HepG2 (cell line): ENCODE measurements around the gene C11orf42. TPM values are rescaled to one million over a fixed set of nuclear protein-coding genes. Genes with fewer than 3 reads are reported as not detected.

Experiments
- AGO2 ChIP-seq: fragments of 200-400 bp; formaldehyde crosslinking; optimal IDR thresholded peaks from 2 replicates; pipeline ENCODE3; 2017; ENCODE audit warnings: mild to moderate bottlenecking, low read depth, low read length, moderate library complexity
- EED ChIP-seq: sonication (generic); formaldehyde crosslinking; IDR thresholded peaks from 2 replicates; pipeline ENCODE4 v1.5.0; 2020; ENCODE audit warnings: mild to moderate bottlenecking, missing genetic modification reagents
- GATAD2A ChIP-seq: IDR thresholded peaks from 2 replicates; pipeline ENCODE4 v1.6.1; 2016
- HOXA7 ChIP-seq: sonication (generic); formaldehyde crosslinking; IDR thresholded peaks from 2 replicates; pipeline ENCODE4 v1.8.1; 2022; ENCODE audit warnings: mild to moderate bottlenecking, missing genetic modification reagents, moderate library complexity
- IRF1 ChIP-seq: sonication (generic); formaldehyde crosslinking; IDR thresholded peaks from 2 replicates; pipeline ENCODE4 v1.4.0; 2020; ENCODE audit warnings: low read depth, mild to moderate bottlenecking, missing genetic modification reagents
- ISL2 ChIP-seq: sonication (generic); formaldehyde crosslinking; IDR thresholded peaks from 2 replicates; pipeline ENCODE4 v1.5.0; 2020; ENCODE audit warnings: missing genetic modification reagents
- JUN ChIP-seq: sonication (generic); formaldehyde crosslinking; IDR thresholded peaks from 2 replicates; pipeline ENCODE4 v1.4.0; 2020; ENCODE audit warnings: mild to moderate bottlenecking, missing genetic modification reagents
- MIER2 ChIP-seq: IDR thresholded peaks from 2 replicates; pipeline ENCODE4 v1.6.1; 2016; ENCODE audit warnings: missing biosample characterization, missing genetic modification reagents
- NONO ChIP-seq, 2 experiments: fragments of 450-650 bp in 1 of 2; sonication (generic) in 1 of 2; formaldehyde crosslinking in 1 of 2; IDR thresholded peaks in 1 of 2; conservative IDR thresholded peaks in 1 of 2; 2 replicates each; pipeline versions ENCODE4 v1.6.1 to v1.8.0; 2017 to 2022; ENCODE audit warnings: mild to moderate bottlenecking in 1 of 2, missing genetic modification reagents in 1 of 2, moderate library complexity in 1 of 2
- REST ChIP-seq, 2 experiments: IDR thresholded peaks; 2 replicates each; pipeline ENCODE4 v1.6.1; 2011 to 2012; ENCODE audit warnings: low read length in 2 of 2, borderline replicate concordance in 1 of 2, low read depth in 1 of 2, mild to moderate bottlenecking in 1 of 2, moderate library complexity in 1 of 2
- SAP130 ChIP-seq: IDR thresholded peaks from 2 replicates; pipeline ENCODE4 v1.6.1; 2016; ENCODE audit warnings: low read depth
- SMAD1 ChIP-seq: sonication (generic); formaldehyde crosslinking; IDR thresholded peaks from 2 replicates; pipeline ENCODE4 v1.4.0; 2020; ENCODE audit warnings: missing genetic modification reagents, low read depth, mild to moderate bottlenecking, borderline replicate concordance
- TOE1 ChIP-seq: sonication (generic); formaldehyde crosslinking; IDR thresholded peaks from 2 replicates; pipeline ENCODE4 v1.4.0; 2020; ENCODE audit warnings: mild to moderate bottlenecking, missing genetic modification reagents
- WIZ ChIP-seq: sonication (generic); formaldehyde crosslinking; IDR thresholded peaks from 2 replicates; pipeline ENCODE4 v1.5.1; 2020; ENCODE audit warnings: mild to moderate bottlenecking, missing genetic modification reagents
- ZBTB43 ChIP-seq: sonication (generic); formaldehyde crosslinking; conservative IDR thresholded peaks from 2 replicates; pipeline ENCODE4 v1.4.0; 2020; ENCODE audit warnings: missing genetic modification reagents
- ZIK1 ChIP-seq: sonication (generic); formaldehyde crosslinking; IDR thresholded peaks from 2 replicates; pipeline ENCODE4 v1.5.0; 2020; ENCODE audit warnings: mild to moderate bottlenecking, low read depth, missing genetic modification reagents, borderline replicate concordance
- ZNF12 ChIP-seq: sonication (generic); formaldehyde crosslinking; IDR thresholded peaks from 2 replicates; pipeline ENCODE4 v1.5.0; 2020; ENCODE audit warnings: missing genetic modification reagents
- ZNF34 ChIP-seq: sonication (generic); formaldehyde crosslinking; IDR thresholded peaks from 2 replicates; pipeline ENCODE4 v1.4.0; 2020; ENCODE audit warnings: mild to moderate bottlenecking, missing genetic modification reagents, borderline replicate concordance
- ZNF503 ChIP-seq: sonication (generic); formaldehyde crosslinking; IDR thresholded peaks from 2 replicates; pipeline ENCODE4 v1.4.0; 2020; ENCODE audit warnings: missing genetic modification reagents
- ZNF513 ChIP-seq: sonication (generic); formaldehyde crosslinking; conservative IDR thresholded peaks from 2 replicates; pipeline ENCODE4 v1.5.0; 2020; ENCODE audit warnings: missing genetic modification reagents
- ZNF747 ChIP-seq: sonication (generic); formaldehyde crosslinking; IDR thresholded peaks from 2 replicates; pipeline ENCODE4 v1.8.1; 2023; ENCODE audit warnings: missing genetic modification reagents, mild to moderate bottlenecking, borderline replicate concordance
- polyA plus RNA-seq, 8 experiments: library from polyadenylated mRNA; depleted of rRNA in 3 of 8; stranded (reverse) in 7 of 8; unstranded in 1 of 8; fragments of >200 nt; fragmentation: Illumina TruSeq in 4 of 8; extraction: Trizol in 4 of 8; gene quantifications; 2 replicates each; pipeline versions ENCODE4 v1.2.1 to v1.2.3, GENCODE V29; 2011 to 2016; ENCODE audit warnings: low read depth in 4 of 8, missing spikeins in 1 of 8, mixed read lengths in 1 of 8; ENCODE audit not compliant: insufficient read depth in 1 of 8
- total RNA-seq, 5 experiments: library from RNA; depleted of rRNA; stranded (reverse); fragments of >200 nt; fragmentation: Illumina TruSeq; extraction: Trizol; gene quantifications; 2 replicates each; pipeline ENCODE4 v1.2.3, GENCODE V29; 2016; ENCODE audit warnings: low read depth in 1 of 5

C11orf42 gene
- total and polyA plus RNA-seq, 2 of the 13 experiments (the other 11 are each of a cell fraction or from before 2014, with no cell fraction given), result not detected

- TF ChIP-seq ZNF513 (CRISPR knock-in tag) (no peak), ZNF747 (CRISPR knock-in tag) (no peak), ZNF12 (CRISPR knock-in tag) (no peak), ZNF34 (no peak), REST (IDR thresholded peaks at IDR 0.05; ENCODE audit: borderline replicate concordance in 1 of 2, low read depth in 1 of 2, low read length in 2 of 2) (no peak), JUN (CRISPR knock-in tag) (no peak), ZBTB43 (CRISPR knock-in tag) (no peak), ZIK1 (CRISPR knock-in tag) (0 out of 2 replicates have a peak, but pooled peaks have one; percentile 52), IRF1 (no peak), NONO (IDR thresholded peaks at IDR 0.05) (no peak), NONO (CRISPR knock-in tag; conservative IDR thresholded peaks at IDR 0.05) (peak; percentile 79), AGO2 (no peak), HOXA7 (CRISPR knock-in tag) (no peak), MIER2 (CRISPR knock-in tag) (no peak), EED (CRISPR knock-in tag) (no peak), WIZ (CRISPR knock-in tag) (no peak), SAP130 (CRISPR knock-in tag) (peak; percentile 98), ISL2 (CRISPR knock-in tag) (no peak), GATAD2A (CRISPR knock-in tag) (no peak), ZNF503 (no peak), SMAD1 (CRISPR knock-in tag) (peak; percentile 53; the same call in 1 of the 2 replicates), TOE1 (CRISPR knock-in tag) (no peak)
Observed at GRCh38 chr11:6234387-6235107, 29.2 kb downstream of the C11orf42 start, which contains the start of gene FHIP1B (continued).
